ENCODE data around the gene THAP4.

Gene THAP4

GRCh38 chr2:241637018-241637794 is at the start of gene THAP4, which contains the start of gene ATG4B:
Gene THAP4 (minus strand): TSS chr2:241637158. CDS start chr2:241637017, 141 bp downstream.
Gene ATG4B (plus strand): TSS chr2:241637693. CDS start chr2:241637715, 22 bp downstream.
- DNase-seq: peak; percentile 85

GRCh38 chr2:241686324-241686649 is 49.3 kb upstream of the THAP4 start:
- no peak for DNase-seq

- no peak for DNase-seq
These were observed 44.1 kb upstream of the THAP4 start for GRCh38 chr2:241680827-241681599.

GRCh38 chr2:241680044-241680443 is 43.1 kb upstream of the THAP4 start:
- DNase-seq: no peak

- DNase-seq: no peak
These were observed 42.0 kb upstream of the THAP4 start for GRCh38 chr2:241678784-241679540.

GRCh38 chr2:241678307-241678706 is 41.3 kb upstream of the THAP4 start:
- DNase-seq: no peak

GRCh38 chr2:241677392-241677791 is 40.4 kb upstream of the THAP4 start:
- no peak for DNase-seq

GRCh38 chr2:241676665-241677064 is 39.7 kb upstream of the THAP4 start:
- DNase-seq: no peak

- DNase-seq: no peak
These were observed 38.9 kb upstream of the THAP4 start for GRCh38 chr2:241675885-241676284.

- no peak for DNase-seq
These were observed 37.1 kb upstream of the THAP4 start for GRCh38 chr2:241673797-241674725.

- no peak for DNase-seq
These were observed 36.3 kb upstream of the THAP4 start for GRCh38 chr2:241673189-241673663.

GRCh38 chr2:241672243-241673188 is 35.6 kb upstream of the THAP4 start:
- no peak for DNase-seq

GRCh38 chr2:241671457-241672240 is 34.7 kb upstream of the THAP4 start:
- DNase-seq: no peak

GRCh38 chr2:241670333-241671110 is 33.6 kb upstream of the THAP4 start:
- no peak for DNase-seq

- DNase-seq: no peak
These were observed 31.9 kb upstream of the THAP4 start for GRCh38 chr2:241668839-241669238.

- no peak for DNase-seq
These were observed 31.4 kb upstream of the THAP4 start for GRCh38 chr2:241668354-241668753.

GRCh38 chr2:241666627-241667400 is 29.9 kb upstream of the THAP4 start:
- DNase-seq: peak; percentile 72

GRCh38 chr2:241665731-241666440 is 28.9 kb upstream of the THAP4 start:
- no peak for DNase-seq

Measured in NCI-H2227 treated with DMSO at 0.1 percent for 48 hours (cell line).